Caki2 (cell line): ENCODE data around the gene RAB27B. TPM values are rescaled to one million over a fixed set of nuclear protein-coding genes. Genes with fewer than 3 reads are reported as not detected.
"Not testable (repeated sequence)": the region's sequence is repeated elsewhere in the genome, so short reads cannot be mapped to it uniquely, and the experiment has no call there.

Experiments
- DNase-seq: peaks from one replicate; pipeline ENCODE4 v3.0.0-alpha.2; 2015; ENCODE audit warnings: low read depth
- in situ Hi-C: cut with HindIII; loops from 2 replicates; pipeline ENCODE4 v1.10.0; 2016; ENCODE audit warnings: low sequenced_read_pairs, low pct_unique_long_range_greater_than_20kb, mixed read lengths
- total RNA-seq: library from RNA; depleted of rRNA; stranded (reverse); fragments of >200 nt; shearing (Covaris generic); gene quantifications from 2 replicates; pipeline ENCODE4 v1.2.3, GENCODE V29; 2014; ENCODE audit warnings: low replicate concordance

RAB27B gene
- total RNA-seq, 1 experiment from 2014 or later = 1.5 TPM

- in situ Hi-C loops = no loop called here
- DNase-seq = no peak
Measured at GRCh38 chr18:54812885-54813284, 15.4 kb upstream of the RAB27B start.

GRCh38 chr18:54813305-54813704 is 15.0 kb upstream of the RAB27B start:
- no peak for DNase-seq
- in situ Hi-C loops = no loop called here

GRCh38 chr18:54813977-54814565 is 14.2 kb upstream of the RAB27B start:
- in situ Hi-C loops = no loop called here
- DNase-seq = no peak

- no peak for DNase-seq
- in situ Hi-C loops = no loop called here
Measured at GRCh38 chr18:54815086-54815485, 13.2 kb upstream of the RAB27B start.

- in situ Hi-C loops, DNase-seq: not testable (repeated sequence)
Measured at GRCh38 chr18:54820785-54821275, 7.4 kb upstream of the RAB27B start.

- peak; percentile 48 for DNase-seq
- in situ Hi-C loops = no loop called here
Measured at GRCh38 chr18:54822872-54823845, 5.1 kb upstream of the RAB27B start.

- in situ Hi-C loops = no loop called here
- no peak for DNase-seq
Measured at GRCh38 chr18:54824761-54825160, 3.5 kb upstream of the RAB27B start.

GRCh38 chr18:54825601-54826344 is 2.5 kb upstream of the RAB27B start:
- in situ Hi-C loops = no loop called here
- no peak for DNase-seq

GRCh38 chr18:54828986-54829385 is 709 bp downstream of the RAB27B start:
- in situ Hi-C loops = no loop called here
- no peak for DNase-seq

- in situ Hi-C loops = no loop called here
- DNase-seq = no peak
Measured at GRCh38 chr18:54829856-54830255, 1.6 kb downstream of the RAB27B start.

- in situ Hi-C loops = no loop called here
- no peak for DNase-seq
Measured at GRCh38 chr18:54830260-54830659, 2.0 kb downstream of the RAB27B start.

GRCh38 chr18:54830866-54831265 is 2.6 kb downstream of the RAB27B start:
- no peak for DNase-seq

GRCh38 chr18:54835944-54836343 is 7.7 kb downstream of the RAB27B start:
- in situ Hi-C loops = no loop called here
- no peak for DNase-seq

More at GRCh38 chr18:54830866-54831265, 2.6 kb downstream of the RAB27B start:
- in situ Hi-C loops = no loop called here

GRCh38 chr18:54843314-54843713 is 15.0 kb downstream of the RAB27B start:
- in situ Hi-C loops = no loop called here
- no peak for DNase-seq

- no peak for DNase-seq
Measured at GRCh38 chr18:54845787-54846186, 17.5 kb downstream of the RAB27B start.

GRCh38 chr18:54848121-54848520 is 19.8 kb downstream of the RAB27B start:
- in situ Hi-C loops = no loop called here
- DNase-seq = no peak

More at GRCh38 chr18:54845787-54846186, 17.5 kb downstream of the RAB27B start:
- in situ Hi-C loops = no loop called here

- in situ Hi-C loops = no loop called here
- DNase-seq = no peak
Measured at GRCh38 chr18:54849683-54850082, 21.4 kb downstream of the RAB27B start.

- no peak for DNase-seq
- in situ Hi-C loops = no loop called here
Measured at GRCh38 chr18:54850598-54850997, 22.3 kb downstream of the RAB27B start.
